Femur (tissue), 1 donor: ENCODE measurements around the gene ADORA2B.
"Not testable (repeated sequence)": the region's sequence is repeated elsewhere in the genome, so short reads cannot be mapped to it uniquely, and the experiment has no call there.

Experiments
- DNase-seq: peaks from one replicate; pipeline ENCODE4 v3.0.0-alpha.2; 2017

ADORA2B gene

GRCh38 chr17:15955793-15956541 lies 11.0 kb downstream of the ADORA2B start:
- DNase-seq: no peak

GRCh38 chr17:15957206-15957605 lies 12.3 kb downstream of the ADORA2B start:
- no peak for DNase-seq

GRCh38 chr17:15957608-15958307 lies 12.8 kb downstream of the ADORA2B start:
- DNase-seq: no peak

GRCh38 chr17:15958484-15958854 lies 13.5 kb downstream of the ADORA2B start:
- no peak for DNase-seq

- DNase-seq: no peak
Measured at GRCh38 chr17:15963670-15964110, 18.8 kb downstream of the ADORA2B start.

- DNase-seq: no peak
Measured at GRCh38 chr17:15965528-15965927, 20.6 kb downstream of the ADORA2B start.

GRCh38 chr17:15966183-15966878 lies 21.4 kb downstream of the ADORA2B start:
- no peak for DNase-seq

- no peak for DNase-seq
Measured at GRCh38 chr17:15966879-15967248, 21.9 kb downstream of the ADORA2B start.

GRCh38 chr17:15967706-15968399 lies 22.9 kb downstream of the ADORA2B start:
- no peak for DNase-seq

- DNase-seq: no peak
Measured at GRCh38 chr17:15969463-15969862, 24.5 kb downstream of the ADORA2B start.

- DNase-seq: no peak
Measured at GRCh38 chr17:15970500-15970899, 25.6 kb downstream of the ADORA2B start.

GRCh38 chr17:15971098-15971678 lies 26.3 kb downstream of the ADORA2B start:
- DNase-seq: no peak

GRCh38 chr17:15971882-15972281 lies 27.0 kb downstream of the ADORA2B start:
- DNase-seq: no peak

- DNase-seq: no peak
Measured at GRCh38 chr17:15972497-15972951, 27.6 kb downstream of the ADORA2B start.

- DNase-seq: no peak
Measured at GRCh38 chr17:15973016-15973415, 28.1 kb downstream of the ADORA2B start.

GRCh38 chr17:15973834-15974233 lies 28.9 kb downstream of the ADORA2B start:
- DNase-seq: no peak

GRCh38 chr17:15977894-15978293 lies 33.0 kb downstream of the ADORA2B start:
- no peak for DNase-seq

- DNase-seq: no peak
Measured at GRCh38 chr17:15978606-15979005, 33.7 kb downstream of the ADORA2B start.

- not testable (repeated sequence) for DNase-seq
Measured at GRCh38 chr17:15979013-15979412, 34.1 kb downstream of the ADORA2B start.

- no peak for DNase-seq
Measured at GRCh38 chr17:15981208-15981607, 36.3 kb downstream of the ADORA2B start.

- DNase-seq: no peak
Measured at GRCh38 chr17:15981646-15982580, 37.0 kb downstream of the ADORA2B start.

- no peak for DNase-seq
Measured at GRCh38 chr17:15996322-15996721, 51.4 kb downstream of the ADORA2B start.
